ENCODE results near the gene FGF12.
"Not testable (repeated sequence)": the region's sequence is repeated elsewhere in the genome, so short reads cannot be mapped to it uniquely, and the experiment has no call there.

The FGF12 gene

DNA sequence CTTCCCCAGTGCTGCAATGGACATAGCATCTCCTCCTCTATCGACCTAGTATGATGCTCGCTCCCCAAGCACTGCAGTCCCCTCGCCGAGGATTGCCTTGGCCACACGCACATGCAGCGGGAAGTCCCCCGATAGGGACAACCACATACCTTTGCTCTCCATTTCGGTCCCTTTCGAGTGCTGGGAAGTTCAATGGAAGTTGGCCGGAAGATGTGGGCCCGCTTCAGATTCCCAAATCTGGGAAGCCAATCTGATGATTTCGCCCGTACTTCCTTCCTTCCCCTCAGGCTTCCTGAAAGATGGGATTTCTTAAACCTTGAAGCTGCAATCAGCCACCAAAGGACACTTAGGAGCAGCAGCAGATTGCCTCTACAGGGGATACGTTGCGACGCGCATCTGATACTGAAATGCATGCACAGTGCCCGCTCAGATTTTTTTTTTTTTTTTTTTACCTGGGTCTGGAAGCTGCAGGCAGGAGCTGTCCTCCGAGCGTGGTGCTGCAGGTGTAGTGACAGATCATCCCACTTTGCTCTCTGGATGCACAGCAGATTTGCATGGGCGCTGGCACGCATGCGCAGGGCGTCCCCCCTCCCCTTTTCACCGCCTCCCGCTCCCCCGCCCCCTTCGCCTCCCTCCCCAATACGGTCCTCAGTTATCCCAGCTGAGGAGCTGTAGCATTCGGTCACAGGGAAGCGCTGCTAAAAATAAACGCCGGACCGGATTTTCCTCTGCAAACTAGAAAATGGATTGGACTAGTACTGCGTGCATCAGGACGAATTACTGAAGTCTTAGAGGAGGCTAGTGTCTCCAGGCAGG lies at the start of gene FGF12:
Gene FGF12 (minus strand): TSS at position 510 of the 816 bp plus-strand sequence.
- in situ Hi-C loops (cut with MboI; ENCODE audit: low sequenced_read_pairs), result no loop called here

DNA sequence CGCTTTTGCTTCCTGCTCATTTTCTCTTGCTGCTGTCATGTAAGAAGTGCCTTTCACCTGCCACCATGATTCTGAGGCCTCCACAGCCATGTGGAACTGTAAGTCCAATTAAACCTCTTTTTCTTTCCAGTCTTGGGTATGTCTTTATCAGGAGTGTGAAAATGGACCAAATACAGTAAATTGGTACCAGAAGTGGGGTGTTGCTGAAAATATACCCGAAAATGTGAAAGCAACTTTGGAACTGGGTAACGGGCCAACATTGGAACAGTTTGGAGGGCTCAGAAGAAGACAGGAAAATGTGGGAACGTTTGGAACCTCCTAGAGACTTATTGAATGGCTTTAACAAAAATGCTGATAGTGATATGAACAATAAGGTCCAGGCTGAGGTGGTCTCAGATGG lies 47.0 kb upstream of the FGF12 start:
- in situ Hi-C loops (cut with MboI; ENCODE audit: low sequenced_read_pairs), result not testable (repeated sequence)

DNA sequence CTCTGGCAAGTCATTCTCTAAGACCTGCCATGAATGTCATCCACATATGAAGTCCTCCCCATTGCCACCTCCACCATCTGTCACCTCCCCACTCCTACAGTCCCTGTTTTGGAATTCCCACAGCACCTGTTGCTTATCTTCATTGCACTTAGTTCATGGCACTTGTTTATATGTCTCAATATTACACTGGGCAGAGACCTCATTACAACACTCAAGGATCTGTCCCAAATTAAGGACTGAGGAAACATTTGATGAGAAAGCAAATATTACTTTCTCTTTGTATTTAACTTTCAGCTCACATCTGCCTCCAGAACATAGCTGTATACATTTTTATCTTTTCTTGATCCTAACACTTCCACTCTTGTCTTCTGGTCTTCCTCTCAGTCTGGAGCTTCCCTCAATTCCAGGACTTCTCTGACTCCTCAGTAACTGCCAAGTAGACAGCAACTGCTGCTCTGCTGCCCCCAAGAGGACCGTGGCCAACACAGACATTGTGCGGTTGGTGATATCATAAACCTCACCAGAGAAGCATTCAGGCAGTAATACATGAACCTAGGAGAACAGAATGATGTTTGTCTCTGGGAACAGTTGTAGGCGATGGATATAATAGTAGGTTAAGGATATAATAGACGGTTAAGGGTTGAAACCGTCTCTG lies 45.0 kb upstream of the FGF12 start:
- in situ Hi-C loops (cut with MboI; ENCODE audit: low sequenced_read_pairs), result no loop called here

DNA sequence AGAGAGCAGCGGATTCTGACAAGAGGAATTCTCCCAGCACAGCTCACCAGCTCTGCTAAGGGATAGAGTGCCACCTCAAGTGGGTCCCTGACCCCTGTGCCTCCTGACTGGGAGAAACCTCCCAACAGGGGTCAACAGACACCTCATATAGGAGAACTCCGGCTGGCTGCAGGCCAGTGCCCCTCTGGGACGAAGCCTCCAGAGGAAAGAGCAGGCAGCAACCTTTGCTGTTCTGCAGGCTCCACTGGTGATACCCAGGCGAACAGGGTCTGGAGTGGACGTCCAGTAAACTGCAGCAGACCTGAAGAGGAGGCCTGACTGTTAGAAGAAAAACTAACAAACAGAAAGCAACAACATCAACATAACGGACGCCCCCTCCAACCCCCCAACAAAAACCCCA lies 31.3 kb upstream of the FGF12 start:
- in situ Hi-C loops (cut with MboI; ENCODE audit: low sequenced_read_pairs), result no loop called here

DNA sequence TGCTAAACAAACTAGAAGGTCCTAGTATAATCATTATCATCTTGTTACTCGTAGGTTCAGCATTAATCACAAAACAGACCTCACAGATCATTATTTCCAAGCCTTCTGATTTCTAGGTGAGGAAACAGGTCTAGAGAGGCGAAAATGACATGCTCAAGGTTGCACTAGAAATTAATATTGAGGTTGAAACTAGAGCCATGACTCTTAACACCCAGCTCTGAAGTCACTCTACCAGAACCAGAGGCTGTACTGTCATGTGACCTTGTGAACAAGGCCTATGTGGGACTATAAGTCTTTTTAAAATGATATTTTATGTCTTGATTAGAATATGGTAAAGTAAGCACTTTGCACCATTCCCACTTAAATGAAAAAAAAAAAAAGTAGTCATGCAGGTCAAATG lies 23.8 kb upstream of the FGF12 start:
- in situ Hi-C loops (cut with MboI; ENCODE audit: low sequenced_read_pairs), result no loop called here

DNA sequence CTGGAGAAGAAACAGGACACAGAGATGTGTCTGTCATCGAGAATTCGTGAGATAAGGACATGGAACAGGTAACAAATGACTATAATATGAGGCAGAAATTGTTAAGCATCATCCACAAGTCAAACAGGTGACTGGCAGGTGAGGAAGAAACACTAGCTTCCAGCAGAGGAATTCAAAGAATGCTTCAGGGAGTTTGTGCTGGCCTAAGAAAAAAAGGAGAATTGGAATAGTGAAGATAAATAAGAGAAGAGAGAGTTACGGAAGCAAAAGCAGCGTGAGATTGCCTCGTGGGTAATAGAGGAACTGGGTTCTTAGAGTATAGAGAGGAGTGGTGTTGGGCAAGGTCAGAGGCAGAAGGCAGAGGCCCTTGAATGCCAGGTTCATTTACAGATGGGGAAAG lies 22.9 kb upstream of the FGF12 start:
- in situ Hi-C loops (cut with MboI; ENCODE audit: low sequenced_read_pairs), result no loop called here

DNA sequence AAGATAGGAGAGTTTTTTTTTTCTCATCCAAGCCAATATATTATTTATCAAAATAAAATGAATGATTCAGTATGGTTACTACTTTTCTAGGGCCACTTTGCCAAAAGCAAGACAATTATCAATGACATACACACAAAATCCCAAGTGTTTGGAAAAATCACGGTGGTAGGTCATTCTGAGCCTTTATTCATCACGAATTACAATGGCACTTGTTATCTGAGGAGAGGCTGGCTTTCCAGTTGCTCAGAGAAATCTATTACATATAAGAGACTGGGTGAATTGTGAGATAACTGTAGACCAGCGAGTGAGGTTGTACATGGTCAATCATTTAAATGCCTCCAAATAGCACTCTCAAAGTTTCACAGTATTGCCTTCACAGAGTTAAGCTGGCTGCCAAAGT lies 20.4 kb upstream of the FGF12 start:
- in situ Hi-C loops (cut with MboI; ENCODE audit: low sequenced_read_pairs), result no loop called here

DNA sequence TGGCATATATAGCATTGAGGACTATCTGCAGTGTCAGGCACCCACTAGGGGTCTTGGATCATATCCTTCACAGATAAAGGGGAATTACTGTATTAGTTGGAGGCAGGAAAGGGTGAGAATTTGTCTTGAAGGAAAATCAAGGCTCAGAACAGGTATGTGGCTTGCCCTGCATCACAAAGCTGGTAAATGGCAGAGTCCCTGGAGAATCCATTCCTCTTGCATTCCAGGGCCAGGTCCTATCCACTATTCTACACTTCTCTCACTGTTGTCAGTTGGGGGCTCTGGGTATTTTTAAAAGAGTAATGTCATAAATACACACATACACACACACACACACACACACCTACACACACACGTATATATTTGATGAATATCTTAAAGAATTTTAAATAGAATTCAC lies 19.8 kb upstream of the FGF12 start:
- in situ Hi-C loops (cut with MboI; ENCODE audit: low sequenced_read_pairs), result no loop called here

DNA sequence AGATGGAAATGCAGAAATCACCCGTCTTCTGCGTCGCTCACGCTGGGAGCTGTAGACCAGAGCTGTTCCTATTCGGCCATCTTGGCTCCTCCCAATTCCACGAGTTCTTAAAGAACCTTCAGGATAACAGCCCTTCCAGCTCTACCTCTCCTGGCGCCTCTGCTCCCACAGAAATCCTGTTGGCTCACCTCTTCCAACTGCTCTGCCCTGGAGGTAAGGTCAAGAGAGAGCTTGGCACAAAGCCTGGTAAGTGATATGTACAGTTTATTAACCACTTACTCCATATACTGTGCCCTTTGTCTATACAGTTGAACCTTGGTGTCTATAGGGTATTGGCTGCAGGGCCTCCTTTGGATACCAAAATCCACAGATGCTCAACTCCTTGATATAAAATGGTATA lies 17.8 kb upstream of the FGF12 start:
- in situ Hi-C loops (cut with MboI; ENCODE audit: low sequenced_read_pairs), result no loop called here

DNA sequence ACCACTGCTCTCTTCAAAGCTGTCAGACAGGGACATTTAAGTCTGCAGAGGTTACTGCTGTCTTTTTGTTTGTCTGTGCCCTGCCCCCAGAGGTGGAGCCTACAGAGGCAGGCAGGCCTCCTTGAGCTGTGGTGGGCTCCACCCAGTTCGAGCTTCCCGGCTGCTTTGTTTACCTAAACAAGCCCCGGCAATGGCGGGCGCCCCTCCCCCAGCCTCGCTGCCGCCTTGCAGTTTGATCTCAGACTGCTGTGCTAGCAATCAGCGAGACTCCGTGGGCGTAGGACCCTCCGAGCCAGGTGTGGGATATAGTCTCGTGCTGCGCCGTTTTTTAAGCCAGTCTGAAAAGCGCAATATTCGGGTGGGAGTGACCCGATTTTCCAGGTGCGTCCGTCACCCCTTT lies 17.3 kb upstream of the FGF12 start:
- in situ Hi-C loops (cut with MboI; ENCODE audit: low sequenced_read_pairs), result not testable (repeated sequence)

DNA sequence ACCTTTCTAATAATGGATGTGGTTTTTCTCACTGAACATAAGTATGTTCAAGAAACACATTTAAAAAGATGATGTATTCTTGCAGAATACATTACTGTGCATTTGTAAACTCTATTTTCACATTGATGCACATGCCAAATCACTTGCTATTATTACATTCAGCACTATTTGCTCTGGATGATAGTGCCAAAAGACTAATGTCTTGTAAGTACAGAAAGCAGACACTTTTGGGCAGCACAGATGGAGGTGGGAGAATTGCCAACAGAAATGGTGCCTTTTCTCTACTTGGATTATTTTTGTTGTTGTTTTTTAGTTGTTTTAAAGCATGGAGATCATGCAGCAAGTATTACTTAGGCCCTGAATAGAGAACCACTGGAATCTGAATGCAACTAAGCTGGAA lies 10.2 kb upstream of the FGF12 start:
- in situ Hi-C loops (cut with MboI; ENCODE audit: low sequenced_read_pairs), result no loop called here

DNA sequence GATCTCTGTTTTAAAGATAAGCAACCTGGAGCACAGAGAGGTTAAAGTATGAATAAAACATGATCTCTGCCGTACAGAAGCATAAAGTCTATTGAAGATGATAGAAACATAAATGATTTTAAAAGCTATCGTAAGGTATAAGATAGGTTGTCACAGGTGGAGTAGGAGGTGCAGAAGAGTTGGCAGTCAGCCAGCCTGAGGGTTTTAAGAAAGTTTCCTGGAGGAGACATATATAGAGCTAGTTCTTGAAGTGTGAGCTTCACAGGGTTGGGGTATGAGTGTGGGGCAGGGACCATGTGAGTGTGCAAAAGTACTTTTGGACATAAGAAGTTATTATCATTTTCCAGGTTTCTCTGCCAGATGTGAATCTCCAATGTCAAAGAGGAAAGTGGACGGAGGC lies 3.9 kb upstream of the FGF12 start:
- in situ Hi-C loops (cut with MboI; ENCODE audit: low sequenced_read_pairs), result no loop called here

DNA sequence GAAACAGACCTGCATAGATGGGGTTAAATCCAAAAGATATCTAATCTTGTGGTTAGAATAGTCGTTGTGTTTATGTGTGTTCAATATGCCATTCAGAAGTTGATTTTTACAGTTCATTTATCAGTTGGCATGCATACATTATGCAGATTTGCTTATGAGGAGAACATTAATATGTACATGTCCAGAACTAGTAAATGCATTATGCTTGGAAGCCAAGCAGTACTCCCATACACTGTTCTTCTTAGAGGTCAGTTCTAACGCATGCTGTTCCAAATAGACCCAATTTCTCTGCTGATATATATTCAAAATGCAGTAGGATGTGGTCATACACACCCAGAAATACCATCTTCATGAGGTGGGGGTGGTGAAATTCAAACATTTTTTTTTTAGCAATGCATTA lies 956 bp downstream of the FGF12 start:
- in situ Hi-C loops (cut with MboI; ENCODE audit: low sequenced_read_pairs), result no loop called here

DNA sequence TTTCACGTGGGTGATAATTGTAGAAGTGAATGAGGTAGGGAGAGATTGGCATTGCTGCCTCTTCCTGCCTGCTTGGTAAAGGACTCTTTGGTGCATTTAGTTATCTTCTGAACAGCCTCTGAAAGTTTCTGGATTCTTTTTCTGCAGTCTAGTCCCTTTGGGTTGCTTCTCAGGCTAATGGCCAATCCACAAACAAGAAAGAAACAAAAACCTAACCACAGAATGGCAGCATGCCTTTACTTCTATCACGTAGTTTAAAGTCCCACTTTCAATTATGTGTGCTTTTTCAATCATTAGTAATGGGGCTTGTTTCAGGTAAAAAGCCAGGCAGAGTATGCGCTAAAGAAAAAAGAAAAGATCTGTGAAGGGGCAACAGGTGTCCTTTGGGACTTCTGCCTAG lies 7.4 kb downstream of the FGF12 start:
- in situ Hi-C loops (cut with MboI; ENCODE audit: low sequenced_read_pairs), result no loop called here

DNA sequence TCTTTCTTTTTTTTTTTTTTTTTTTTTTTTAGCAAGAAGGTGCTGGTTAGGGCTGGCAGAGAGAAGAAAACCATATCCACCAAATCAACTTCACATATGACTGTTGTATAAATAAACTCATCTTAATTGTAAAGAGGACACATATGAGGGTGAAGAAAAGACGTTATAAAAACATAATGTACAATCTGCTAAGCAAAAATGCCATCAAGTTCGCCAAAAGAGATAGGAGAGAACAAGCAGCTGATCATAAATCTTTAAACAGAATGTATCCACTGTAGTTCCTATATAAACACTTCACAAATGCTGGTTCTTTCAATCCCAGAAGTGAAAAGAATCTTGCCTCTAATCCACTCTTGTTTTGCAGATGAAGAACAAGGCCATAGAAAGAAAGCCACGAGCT lies 9.2 kb downstream of the FGF12 start:
- in situ Hi-C loops (cut with MboI; ENCODE audit: low sequenced_read_pairs), result no loop called here

DNA sequence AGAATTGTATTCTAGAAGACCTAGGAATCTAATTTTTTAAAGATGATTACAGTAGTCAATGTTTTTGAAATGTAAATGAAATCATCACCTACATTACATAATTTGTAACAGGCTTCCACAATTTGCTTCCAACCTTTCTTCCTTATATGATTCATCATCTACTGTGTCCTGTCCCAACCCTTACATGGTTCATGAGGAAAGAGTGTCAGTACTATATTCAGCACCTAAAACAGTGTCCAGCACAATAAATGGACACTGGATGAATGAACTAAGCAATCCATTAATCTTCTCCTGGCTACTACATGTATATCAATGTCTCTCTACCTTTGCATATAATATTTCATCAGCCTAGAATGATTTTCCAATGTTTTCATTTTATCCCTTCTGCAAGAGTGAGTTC lies 12.2 kb downstream of the FGF12 start:
- in situ Hi-C loops (cut with MboI; ENCODE audit: low sequenced_read_pairs), result no loop called here

DNA sequence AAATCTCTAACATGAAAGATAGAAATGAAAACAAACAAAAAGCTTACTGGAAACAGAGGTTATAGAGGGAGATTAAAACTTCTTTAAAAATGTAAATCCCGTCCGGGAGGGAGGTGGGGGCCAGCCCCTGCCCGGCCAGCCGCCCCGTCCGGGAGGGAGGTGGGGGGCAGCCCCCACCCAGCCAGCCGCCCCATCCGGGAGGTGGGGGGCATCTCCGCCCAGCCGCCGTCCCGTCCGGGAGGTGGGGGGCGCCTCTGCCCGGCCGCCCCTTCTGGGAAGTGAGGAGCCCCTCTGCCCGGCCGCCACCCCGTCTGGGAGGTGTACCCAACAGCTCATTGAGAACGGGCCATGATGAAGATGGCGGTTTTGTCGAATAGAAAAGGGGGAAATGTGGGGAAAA lies 16.2 kb downstream of the FGF12 start:
- in situ Hi-C loops (cut with MboI; ENCODE audit: low sequenced_read_pairs), result not testable (repeated sequence)

DNA sequence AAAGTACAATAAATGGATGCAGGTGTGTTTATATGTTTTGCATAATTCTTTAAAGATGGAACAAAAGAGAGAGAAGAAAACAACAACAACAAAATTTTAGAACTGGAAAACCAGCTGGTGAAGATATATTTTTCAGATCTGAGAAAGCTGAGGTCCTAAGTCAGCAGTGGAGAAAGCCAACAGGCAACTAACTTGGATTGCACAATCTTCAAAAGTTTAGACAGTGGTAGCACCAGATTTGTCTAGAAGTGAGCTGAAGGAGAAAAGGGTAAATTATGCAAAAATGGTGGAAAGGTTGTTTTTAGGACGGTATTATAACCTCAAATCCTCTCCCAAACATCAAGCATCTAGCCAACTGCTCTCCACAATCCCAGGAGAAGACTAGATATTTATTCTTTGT lies 17.0 kb downstream of the FGF12 start:
- in situ Hi-C loops (cut with MboI; ENCODE audit: low sequenced_read_pairs), result no loop called here

DNA sequence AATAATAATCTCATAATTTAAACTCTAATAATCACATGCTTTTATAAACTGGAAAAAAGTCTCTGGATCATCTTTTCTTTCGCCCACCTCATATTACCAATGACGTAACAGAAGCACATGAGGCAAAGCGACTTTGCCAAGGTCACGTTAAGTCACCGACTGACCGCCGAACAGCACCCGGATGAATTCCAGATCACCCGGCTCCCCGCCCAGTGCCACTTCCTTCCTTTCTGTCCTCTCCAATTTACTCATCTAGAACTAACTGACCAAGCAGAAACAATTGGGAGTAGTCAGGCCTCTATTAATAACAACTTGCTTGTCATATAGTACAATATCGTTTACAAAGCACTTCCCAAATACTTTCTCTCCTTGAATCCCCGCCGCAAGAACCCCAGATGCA lies 21.1 kb downstream of the FGF12 start:
- in situ Hi-C loops (cut with MboI; ENCODE audit: low sequenced_read_pairs), result no loop called here

DNA sequence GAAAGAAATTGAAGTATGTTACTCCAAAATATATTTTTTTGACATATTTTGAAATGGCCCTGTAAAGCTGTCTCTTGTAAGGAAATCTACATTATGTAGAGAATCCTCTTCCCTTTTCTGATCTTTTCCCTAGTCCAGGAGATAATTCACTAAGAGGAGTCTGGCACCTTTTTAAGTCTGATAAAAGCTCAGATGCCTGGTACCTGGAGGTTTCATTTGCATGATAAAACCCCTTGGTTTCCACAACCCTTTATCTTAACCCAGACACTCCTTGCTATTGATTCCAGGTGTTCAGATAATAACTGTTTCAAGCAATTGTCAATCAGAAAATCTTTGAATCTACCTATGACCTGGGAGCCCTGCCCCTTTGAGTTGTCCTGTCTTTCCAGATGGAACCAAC lies 26.5 kb downstream of the FGF12 start:
- in situ Hi-C loops (cut with MboI; ENCODE audit: low sequenced_read_pairs), result no loop called here

DNA sequence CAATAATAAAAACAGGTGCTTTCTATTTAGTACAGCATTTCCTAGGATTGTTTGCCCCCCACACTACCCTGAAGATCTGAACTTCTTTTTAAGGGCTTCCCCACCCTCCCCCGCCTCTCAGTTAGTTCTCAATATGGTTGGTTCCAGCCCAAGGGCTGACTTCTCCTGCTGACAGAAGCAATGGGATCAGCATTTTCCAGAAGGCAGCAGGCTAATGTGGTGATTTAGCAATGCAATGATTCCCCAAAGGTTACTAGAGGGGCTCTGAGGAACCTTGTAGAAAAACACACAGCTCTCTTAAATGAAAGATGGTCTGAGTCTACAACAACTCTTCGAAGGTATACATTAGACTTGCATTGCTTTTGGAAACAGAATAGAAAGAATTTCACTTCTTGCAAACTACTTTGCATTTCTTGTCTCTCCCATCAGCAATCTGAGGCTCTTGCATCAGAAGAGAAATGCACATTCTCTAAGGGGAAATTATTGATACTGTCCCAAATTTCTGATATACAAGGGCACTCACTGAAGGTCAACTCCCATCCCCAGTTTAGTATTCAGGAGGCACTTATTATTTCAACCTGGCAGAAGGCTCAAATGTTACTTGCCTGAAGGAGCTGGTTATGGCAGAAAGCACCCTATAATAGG lies 30.3 kb downstream of the FGF12 start:
- in situ Hi-C loops (cut with MboI; ENCODE audit: low sequenced_read_pairs), result no loop called here

DNA sequence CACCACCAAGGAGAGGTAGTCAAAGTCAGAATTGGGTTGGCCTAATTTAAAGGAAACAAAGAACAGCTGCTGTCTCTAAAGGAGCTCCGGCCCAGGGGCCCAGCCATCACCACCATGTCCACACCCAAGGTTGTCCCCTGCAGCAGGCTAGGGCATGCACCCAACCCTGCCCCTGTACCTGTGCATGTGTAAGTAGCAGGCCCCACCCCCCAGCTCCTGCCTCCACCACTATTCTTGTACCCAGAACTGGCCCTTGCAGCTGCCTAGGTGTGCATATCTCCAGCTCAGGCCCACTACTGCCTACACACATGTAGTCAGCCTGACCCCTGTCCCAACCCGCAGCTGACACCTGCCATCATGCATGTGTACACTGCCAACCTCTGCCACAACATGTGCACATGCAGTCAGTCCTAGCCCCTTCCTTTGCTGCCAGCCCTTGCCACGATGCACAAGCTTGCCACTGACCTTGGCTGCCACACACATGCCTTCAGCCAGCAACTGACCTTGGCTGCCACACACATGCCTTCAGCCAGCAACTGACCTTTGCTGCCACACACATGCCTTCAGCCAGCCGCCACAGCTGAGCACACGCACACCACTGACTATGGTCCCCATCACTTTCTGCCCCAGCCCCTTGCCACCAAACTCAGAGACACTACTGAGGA lies 39.7 kb downstream of the FGF12 start:
- in situ Hi-C loops (cut with MboI; ENCODE audit: low sequenced_read_pairs), result no loop called here
